HepG2 (cell line): ENCODE data around the gene BSN. TPM values are rescaled to one million over a fixed set of nuclear protein-coding genes. Genes with fewer than 3 reads are reported as not detected.

Experiments
- polyA plus RNA-seq, 8 experiments: library from polyadenylated mRNA; depleted of rRNA in 3 of 8; stranded (reverse) in 7 of 8; unstranded in 1 of 8; fragments of >200 nt; fragmentation: Illumina TruSeq in 4 of 8; extraction: Trizol in 4 of 8; gene quantifications; 2 replicates each; pipeline versions ENCODE4 v1.2.1 to v1.2.3, GENCODE V29; 2011 to 2016; ENCODE audit warnings: low read depth in 4 of 8, missing spikeins in 1 of 8, mixed read lengths in 1 of 8; ENCODE audit not compliant: insufficient read depth in 1 of 8
- small RNA-seq, 3 experiments: library from RNA; depleted of rRNA; stranded (forward); fragments of <200 nt; gene quantifications; one replicate each; pipeline ENCODE3, GENCODE V24; 2012; ENCODE audit warnings: low read depth in 2 of 3, low replicate concordance in 1 of 3; ENCODE audit not compliant: insufficient read length in 3 of 3, insufficient read depth in 2 of 3
- total RNA-seq, 5 experiments: library from RNA; depleted of rRNA; stranded (reverse); fragments of >200 nt; fragmentation: Illumina TruSeq; extraction: Trizol; gene quantifications; 2 replicates each; pipeline ENCODE4 v1.2.3, GENCODE V29; 2016; ENCODE audit warnings: low read depth in 1 of 5

BSN gene
- total and polyA plus RNA-seq, 2 of the 13 experiments (the other 11 are each of a cell fraction or from before 2014, with no cell fraction given): 0.42 to 0.86 TPM

Small RNA genes lying within 50 kb of the gene (small RNA-seq; reads per million reads assigned to genes)
- gene AMIGO3: 0 reads per million in 3 experiments

Other genes with a start within 250 kb of the BSN start
- 9.2 and 12.1 TPM in 2 replicates for gene USP4, start 214.4 kb upstream of the BSN start, total RNA-seq (2016; rRNA removed; fragmentation: Illumina TruSeq; extraction: Trizol)
- 18.7 and 20.8 TPM in 2 replicates for gene USP4, start 214.4 kb upstream of the BSN start, polyA plus RNA-seq (2011; rRNA removed)
- gene GPX1, start 196.1 kb upstream of the BSN start, total RNA-seq (2016; rRNA removed; fragmentation: Illumina TruSeq; extraction: Trizol): 149 and 169 TPM in 2 replicates
- gene GPX1, start 196.1 kb upstream of the BSN start, polyA plus RNA-seq (2011; rRNA removed): 167 and 168 TPM in 2 replicates
- 177 and 258 TPM in 2 replicates for gene RHOA, start 142.5 kb upstream of the BSN start, total RNA-seq (2016; rRNA removed; fragmentation: Illumina TruSeq; extraction: Trizol)
- 117 and 131 TPM in 2 replicates for gene RHOA, start 142.5 kb upstream of the BSN start, polyA plus RNA-seq (2011; rRNA removed)
- gene TCTA, start 142.1 kb upstream of the BSN start, total RNA-seq (2016; rRNA removed; fragmentation: Illumina TruSeq; extraction: Trizol): 6.7 and 8.3 TPM in 2 replicates
- 13.2 and 14.0 TPM in 2 replicates for gene TCTA, start 142.1 kb upstream of the BSN start, polyA plus RNA-seq (2011; rRNA removed)
- gene AMT, start 132.0 kb upstream of the BSN start, total RNA-seq (2016; rRNA removed; fragmentation: Illumina TruSeq; extraction: Trizol): 32.5 and 35.3 TPM in 2 replicates
- gene AMT, start 132.0 kb upstream of the BSN start, polyA plus RNA-seq (2011; rRNA removed): 59.0 and 59.2 TPM in 2 replicates
- 9.0 and 11.0 TPM in 2 replicates for gene NICN1, start 125.2 kb upstream of the BSN start, total RNA-seq (2016; rRNA removed; fragmentation: Illumina TruSeq; extraction: Trizol)
- gene NICN1, start 125.2 kb upstream of the BSN start, polyA plus RNA-seq (2011; rRNA removed): 18.7 and 21.1 TPM in 2 replicates
- gene DAG1, start 84.2 kb upstream of the BSN start, total RNA-seq (2016; rRNA removed; fragmentation: Illumina TruSeq; extraction: Trizol): 26.0 and 50.4 TPM in 2 replicates
- 47.3 and 49.4 TPM in 2 replicates for gene DAG1, start 84.2 kb upstream of the BSN start, polyA plus RNA-seq (2011; rRNA removed)
- gene APEH, start 119.9 kb downstream of the BSN start, total RNA-seq (2016; rRNA removed; fragmentation: Illumina TruSeq; extraction: Trizol): 116 and 130 TPM in 2 replicates
- 116 and 123 TPM in 2 replicates for gene APEH, start 119.9 kb downstream of the BSN start, polyA plus RNA-seq (2011; rRNA removed)
- gene MST1, start 135.0 kb downstream of the BSN start, total RNA-seq (2016; rRNA removed; fragmentation: Illumina TruSeq; extraction: Trizol): 26.7 and 189 TPM in 2 replicates
- 452 and 686 TPM in 2 replicates for gene MST1, start 135.0 kb downstream of the BSN start, polyA plus RNA-seq (2011; rRNA removed)
- 16.1 and 29.9 TPM in 2 replicates for gene RNF123, start 135.1 kb downstream of the BSN start, total RNA-seq (2016; rRNA removed; fragmentation: Illumina TruSeq; extraction: Trizol)
- gene RNF123, start 135.1 kb downstream of the BSN start, polyA plus RNA-seq (2011; rRNA removed): 82.2 and 91.9 TPM in 2 replicates
- gene AMIGO3, start 165.2 kb downstream of the BSN start, total RNA-seq (2016; rRNA removed; fragmentation: Illumina TruSeq; extraction: Trizol): 0.35 TPM in 1 of 2 replicates, not detected in the other
- 0.21 TPM in 1 of 2 replicates, not detected in the other for gene AMIGO3, start 165.2 kb downstream of the BSN start, polyA plus RNA-seq (2011; rRNA removed)
- gene GMPPB, start 169.5 kb downstream of the BSN start, total RNA-seq (2016; rRNA removed; fragmentation: Illumina TruSeq; extraction: Trizol): 21.7 and 23.1 TPM in 2 replicates
- 6.5 and 9.1 TPM in 2 replicates for gene GMPPB, start 169.5 kb downstream of the BSN start, polyA plus RNA-seq (2011; rRNA removed)
- gene IP6K1, start 232.1 kb downstream of the BSN start, total RNA-seq (2016; rRNA removed; fragmentation: Illumina TruSeq; extraction: Trizol): 17.7 and 20.0 TPM in 2 replicates
- 29.7 and 38.8 TPM in 2 replicates for gene IP6K1, start 232.1 kb downstream of the BSN start, polyA plus RNA-seq (2011; rRNA removed)
- gene CDHR4, start 245.4 kb downstream of the BSN start, total RNA-seq (2016; rRNA removed; fragmentation: Illumina TruSeq; extraction: Trizol): not detected in 2 replicates
- gene CDHR4, start 245.4 kb downstream of the BSN start, polyA plus RNA-seq (2011; rRNA removed): 0.21 and 0.26 TPM in 2 replicates
- 0.22 TPM in 1 of 2 replicates, not detected in the other for gene INKA1, start 248.8 kb downstream of the BSN start, total RNA-seq (2016; rRNA removed; fragmentation: Illumina TruSeq; extraction: Trizol)
- gene INKA1, start 248.8 kb downstream of the BSN start, polyA plus RNA-seq (2011; rRNA removed): 0.41 and 0.77 TPM in 2 replicates